ENCODE data around the gene SACM1L.

Gene SACM1L

GRCh38 chr3:45654397-45654944 is 34.7 kb upstream of the SACM1L start:
- no peak for TF ChIP-seq POLR2AphosphoS5 (IDR thresholded peaks at IDR 0.05; ENCODE audit: low read depth, low read length)
- TF ChIP-seq, protein P1, sequence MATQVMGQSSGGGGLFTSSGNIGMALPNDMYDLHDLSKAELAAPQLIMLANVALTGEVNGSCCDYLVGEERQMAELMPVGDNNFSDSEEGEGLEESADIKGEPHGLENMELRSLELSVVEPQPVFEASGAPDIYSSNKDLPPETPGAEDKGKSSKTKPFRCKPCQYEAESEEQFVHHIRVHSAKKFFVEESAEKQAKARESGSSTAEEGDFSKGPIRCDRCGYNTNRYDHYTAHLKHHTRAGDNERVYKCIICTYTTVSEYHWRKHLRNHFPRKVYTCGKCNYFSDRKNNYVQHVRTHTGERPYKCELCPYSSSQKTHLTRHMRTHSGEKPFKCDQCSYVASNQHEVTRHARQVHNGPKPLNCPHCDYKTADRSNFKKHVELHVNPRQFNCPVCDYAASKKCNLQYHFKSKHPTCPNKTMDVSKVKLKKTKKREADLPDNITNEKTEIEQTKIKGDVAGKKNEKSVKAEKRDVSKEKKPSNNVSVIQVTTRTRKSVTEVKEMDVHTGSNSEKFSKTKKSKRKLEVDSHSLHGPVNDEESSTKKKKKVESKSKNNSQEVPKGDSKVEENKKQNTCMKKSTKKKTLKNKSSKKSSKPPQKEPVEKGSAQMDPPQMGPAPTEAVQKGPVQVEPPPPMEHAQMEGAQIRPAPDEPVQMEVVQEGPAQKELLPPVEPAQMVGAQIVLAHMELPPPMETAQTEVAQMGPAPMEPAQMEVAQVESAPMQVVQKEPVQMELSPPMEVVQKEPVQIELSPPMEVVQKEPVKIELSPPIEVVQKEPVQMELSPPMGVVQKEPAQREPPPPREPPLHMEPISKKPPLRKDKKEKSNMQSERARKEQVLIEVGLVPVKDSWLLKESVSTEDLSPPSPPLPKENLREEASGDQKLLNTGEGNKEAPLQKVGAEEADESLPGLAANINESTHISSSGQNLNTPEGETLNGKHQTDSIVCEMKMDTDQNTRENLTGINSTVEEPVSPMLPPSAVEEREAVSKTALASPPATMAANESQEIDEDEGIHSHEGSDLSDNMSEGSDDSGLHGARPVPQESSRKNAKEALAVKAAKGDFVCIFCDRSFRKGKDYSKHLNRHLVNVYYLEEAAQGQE (IDR thresholded peaks at IDR 0.05; ENCODE audit: insufficient read depth in 1 of 2, low read depth in 2 of 2, low read length in 2 of 2), result no peak
- TF ChIP-seq TAF1 (IDR thresholded peaks at IDR 0.05; ENCODE audit: borderline replicate concordance, insufficient read depth, low read length), result no peak
- no peak for TF ChIP-seq SIN3A (IDR thresholded peaks at IDR 0.05; ENCODE audit: borderline replicate concordance, insufficient read depth, low read length)
- TF ChIP-seq FOXP2 (optimal IDR thresholded peaks at IDR 0.05; ENCODE audit: borderline replicate concordance, extremely low read depth, extremely low read length, insufficient read depth), result no peak

- TF ChIP-seq, protein P1 (IDR thresholded peaks at IDR 0.05; ENCODE audit: insufficient read depth in 1 of 2, low read depth in 2 of 2, low read length in 2 of 2), result no peak
- no peak for TF ChIP-seq SIN3A (IDR thresholded peaks at IDR 0.05; ENCODE audit: borderline replicate concordance, insufficient read depth, low read length)
- TF ChIP-seq FOXP2 (optimal IDR thresholded peaks at IDR 0.05; ENCODE audit: borderline replicate concordance, extremely low read depth, extremely low read length, insufficient read depth), result no peak
- no peak for TF ChIP-seq TAF1 (IDR thresholded peaks at IDR 0.05; ENCODE audit: borderline replicate concordance, insufficient read depth, low read length)
- TF ChIP-seq POLR2AphosphoS5 (IDR thresholded peaks at IDR 0.05; ENCODE audit: low read depth, low read length), result no peak
Observed at GRCh38 chr3:45655906-45656305, 33.3 kb upstream of the SACM1L start.

GRCh38 chr3:45656575-45657363 is 32.4 kb upstream of the SACM1L start:
- TF ChIP-seq TAF1 (IDR thresholded peaks at IDR 0.05; ENCODE audit: borderline replicate concordance, insufficient read depth, low read length) (no peak), FOXP2 (optimal IDR thresholded peaks at IDR 0.05; ENCODE audit: borderline replicate concordance, extremely low read depth, extremely low read length, insufficient read depth) (no peak), POLR2AphosphoS5 (IDR thresholded peaks at IDR 0.05; ENCODE audit: low read depth, low read length) (no peak), SIN3A (IDR thresholded peaks at IDR 0.05; ENCODE audit: borderline replicate concordance, insufficient read depth, low read length) (no peak)
- TF ChIP-seq, protein P1 (IDR thresholded peaks at IDR 0.05; ENCODE audit: insufficient read depth in 1 of 2, low read depth in 2 of 2, low read length in 2 of 2), result no peak

GRCh38 chr3:45657853-45658252 is 31.3 kb upstream of the SACM1L start:
- TF ChIP-seq SIN3A (IDR thresholded peaks at IDR 0.05; ENCODE audit: borderline replicate concordance, insufficient read depth, low read length), result no peak
- TF ChIP-seq, protein P1 (IDR thresholded peaks at IDR 0.05; ENCODE audit: insufficient read depth in 1 of 2, low read depth in 2 of 2, low read length in 2 of 2), result no peak
- TF ChIP-seq POLR2AphosphoS5 (IDR thresholded peaks at IDR 0.05; ENCODE audit: low read depth, low read length), result no peak
- TF ChIP-seq FOXP2 (optimal IDR thresholded peaks at IDR 0.05; ENCODE audit: borderline replicate concordance, extremely low read depth, extremely low read length, insufficient read depth), result no peak
- TF ChIP-seq TAF1 (IDR thresholded peaks at IDR 0.05; ENCODE audit: borderline replicate concordance, insufficient read depth, low read length), result no peak

Measured in PFSK-1 (cell line).